ENCODE data around the gene PCSK6.

DNA sequence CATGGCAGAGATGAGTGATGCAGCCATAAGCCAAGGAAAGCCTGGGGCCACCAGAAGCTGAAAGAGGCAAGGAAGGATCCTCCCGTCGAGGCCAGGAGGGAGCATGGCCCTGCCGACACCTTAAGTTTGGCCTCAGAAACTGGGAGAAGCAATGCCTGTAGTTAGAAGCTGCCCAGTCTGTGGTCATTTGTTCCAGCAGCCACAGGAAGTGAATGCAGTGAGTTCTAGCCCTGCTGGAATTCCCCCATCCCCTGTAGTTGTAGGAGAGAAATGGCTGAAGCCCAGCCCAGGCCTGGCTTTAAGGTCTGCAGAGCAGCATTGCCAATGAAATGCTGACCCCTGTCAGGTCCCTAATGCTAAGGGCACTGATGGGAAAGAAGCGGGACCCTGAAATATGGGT, 225.5 kb downstream of the PCSK6 start:
- no peak for TF ChIP-seq EP300 (IDR thresholded peaks at IDR 0.05)
- TF ChIP-seq POLR2A (IDR thresholded peaks at IDR 0.05) = no peak
- TF ChIP-seq, protein P1, sequence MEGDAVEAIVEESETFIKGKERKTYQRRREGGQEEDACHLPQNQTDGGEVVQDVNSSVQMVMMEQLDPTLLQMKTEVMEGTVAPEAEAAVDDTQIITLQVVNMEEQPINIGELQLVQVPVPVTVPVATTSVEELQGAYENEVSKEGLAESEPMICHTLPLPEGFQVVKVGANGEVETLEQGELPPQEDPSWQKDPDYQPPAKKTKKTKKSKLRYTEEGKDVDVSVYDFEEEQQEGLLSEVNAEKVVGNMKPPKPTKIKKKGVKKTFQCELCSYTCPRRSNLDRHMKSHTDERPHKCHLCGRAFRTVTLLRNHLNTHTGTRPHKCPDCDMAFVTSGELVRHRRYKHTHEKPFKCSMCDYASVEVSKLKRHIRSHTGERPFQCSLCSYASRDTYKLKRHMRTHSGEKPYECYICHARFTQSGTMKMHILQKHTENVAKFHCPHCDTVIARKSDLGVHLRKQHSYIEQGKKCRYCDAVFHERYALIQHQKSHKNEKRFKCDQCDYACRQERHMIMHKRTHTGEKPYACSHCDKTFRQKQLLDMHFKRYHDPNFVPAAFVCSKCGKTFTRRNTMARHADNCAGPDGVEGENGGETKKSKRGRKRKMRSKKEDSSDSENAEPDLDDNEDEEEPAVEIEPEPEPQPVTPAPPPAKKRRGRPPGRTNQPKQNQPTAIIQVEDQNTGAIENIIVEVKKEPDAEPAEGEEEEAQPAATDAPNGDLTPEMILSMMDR (IDR thresholded peaks at IDR 0.05) = no peak
- no peak for TF ChIP-seq POLR2AphosphoS5 (IDR thresholded peaks at IDR 0.05)

All from stomach (tissue), 4 donors.